Activated CD8-positive, alpha-beta T cell treated with anti-CD3 and anti-CD28 coated beads, Interleukin-2, amount 10 ng/mL, durations not matched to agents 7 days and 5 days (primary cell): ENCODE data around the gene TNS4. TPM values are rescaled to one million over a fixed set of nuclear protein-coding genes. Genes with fewer than 3 reads are reported as not detected.

Experiments used
- ATAC-seq: fragments of 150-1000 bp; cut with Tn5 transposase; one replicate; pipeline ENCODE4 v1.10.0; 2021; ENCODE audit warnings: moderate library complexity
- CTCF ChIA-PET: fragments of 350-600 bp; sonication (Branson Sonifier 250); formaldehyde crosslinking; loops from one replicate; lab custom pipeline; 2021; ENCODE audit warnings: antibody characterized with exemption; lab: Charles Lee
- POLR2A ChIA-PET: fragments of 350-600 bp; sonication (Branson Sonifier 250); formaldehyde crosslinking; loops from one replicate; lab custom pipeline; 2021; ENCODE audit warnings: antibody characterized with exemption; lab: Charles Lee
- DNase-seq: peaks from one replicate; pipeline ENCODE4 v3.0.0-alpha.2; 2020
- H3K27ac Mint-ChIP-seq: one replicate; pipeline ENCODE4 v1.8.0; 2021; ENCODE audit warnings: mild to moderate bottlenecking, mixed read lengths
- H3K27me3 Mint-ChIP-seq: one replicate; pipeline ENCODE4 v1.8.0; 2021; ENCODE audit warnings: low read depth, mixed read lengths
- H3K36me3 Mint-ChIP-seq: one replicate; pipeline ENCODE4 v1.8.0; 2021; ENCODE audit warnings: low read depth, mixed read lengths
- H3K4me1 Mint-ChIP-seq: one replicate; pipeline ENCODE4 v1.8.0; 2021; ENCODE audit warnings: low read depth, mixed read lengths
- H3K4me3 Mint-ChIP-seq: one replicate; pipeline ENCODE4 v1.8.0; 2021; ENCODE audit warnings: mild to moderate bottlenecking, mixed read lengths
- H3K9me3 Mint-ChIP-seq: one replicate; pipeline ENCODE4 v1.8.0; 2022; ENCODE audit warnings: mixed read lengths; ENCODE audit not compliant: insufficient read depth
- total RNA-seq, 2 experiments: library from RNA; stranded (reverse); gene quantifications; one replicate each; pipeline ENCODE4 v1.2.3, GENCODE V29; 2021

TNS4 gene
- total RNA-seq, 2 experiments from 2014 or later = 8.4 to 9.0 TPM

- POLR2A ChIA-PET = interaction anchor here (0.7 to 1.4 kb wide), 4 partner anchors 8 to 163 kb away, joined by 3 to 5 read pairs (median 3); partner anchors contain the start of gene TOP2A
- Mint-ChIP-seq H3K9me3 (peaks cover 32% of the 10 kb centered on the region), H3K27me3 (no peaks in the 10 kb centered on the region), H3K36me3 (peaks cover 70% of the 10 kb centered on the region), H3K4me3 (no peak overlapping the region), H3K4me1 (peaks cover 48% of the 10 kb centered on the region), H3K27ac (no peak overlapping the region)
- CTCF ChIA-PET = interaction anchor here (1.2 to 3.7 kb wide), 6 partner anchors 7 to 98 kb away, joined by 3 to 16 read pairs (median 5); no protein-coding TSS in a partner anchor
- DNase-seq = no peak
- ATAC-seq = no peak
These were observed 23.9 kb upstream of the TNS4 start for GRCh38 chr17:40525294-40525693.

GRCh38 chr17:40524243-40524965 is 23.0 kb upstream of the TNS4 start:
- Mint-ChIP-seq H3K27ac (no peak overlapping the region), H3K27me3 (no peaks in the 10 kb centered on the region), H3K36me3 (peaks cover 75% of the 10 kb centered on the region), H3K4me1 (peaks cover 47% of the 10 kb centered on the region), H3K4me3 (no peak overlapping the region), H3K9me3 (peaks cover 32% of the 10 kb centered on the region)
- ATAC-seq = no peak
- DNase-seq = no peak
- ChIA-PET POLR2A (no interaction called here), CTCF (interaction anchor here (0.9 to 3.7 kb wide), 5 partner anchors 8 to 162 kb away, joined by 3 to 16 read pairs (median 3); partner anchors contain the start of gene IGFBP4)

DNA sequence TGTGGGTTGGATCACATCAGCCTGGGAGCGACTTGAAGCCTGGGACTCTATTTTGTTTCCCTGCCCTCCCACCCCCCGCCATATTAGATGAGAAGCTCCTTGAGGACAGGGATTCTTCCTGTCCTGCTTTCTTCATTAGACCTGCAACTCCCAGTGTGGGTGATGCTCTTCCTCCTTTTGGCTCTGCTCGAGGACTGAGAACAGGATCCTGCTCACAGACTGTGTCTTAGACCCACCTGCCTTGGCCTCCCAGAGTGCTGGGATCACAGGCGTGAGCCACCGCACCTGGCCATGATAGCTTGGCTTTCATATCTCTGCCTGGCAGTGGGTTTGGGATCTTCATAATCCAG is 21.5 kb upstream of the TNS4 start:
- ATAC-seq (no peak), DNase-seq (no peak)
- ChIA-PET CTCF (interaction anchor here (3.7 kb wide), 1 partner anchor 10 kb away, joined by 16 read pairs; no protein-coding TSS in a partner anchor), POLR2A (interaction anchor here (0.9 to 1.0 kb wide), 2 partner anchors 8 to 92 kb away, joined by 3 to 5 read pairs; no protein-coding TSS in a partner anchor)
- Mint-ChIP-seq H3K9me3 (peaks cover 32% of the 10 kb centered on the region), H3K4me3 (no peak overlapping the region), H3K27me3 (no peaks in the 10 kb centered on the region), H3K4me1 (peaks cover 48% of the 10 kb centered on the region), H3K27ac (no peak overlapping the region), H3K36me3 (peaks cover 87% of the 10 kb centered on the region)

GRCh38 chr17:40522250-40522960 is 21.0 kb upstream of the TNS4 start:
- no peak overlapping the region for H3K4me3 Mint-ChIP-seq
- no peak for DNase-seq
- peaks cover 85% of the 10 kb centered on the region for H3K36me3 Mint-ChIP-seq
- H3K4me1 Mint-ChIP-seq = peaks cover 48% of the 10 kb centered on the region
- H3K27ac Mint-ChIP-seq = peak overlapping the region; percentile 72
- H3K9me3 Mint-ChIP-seq = peaks cover 32% of the 10 kb centered on the region
- no peaks in the 10 kb centered on the region for H3K27me3 Mint-ChIP-seq
- POLR2A ChIA-PET = interaction anchor here (0.9 to 1.0 kb wide), 2 partner anchors 8 to 92 kb away, joined by 3 to 5 read pairs; no protein-coding TSS in a partner anchor
- CTCF ChIA-PET = interaction anchor here (3.7 kb wide), 1 partner anchor 10 kb away, joined by 16 read pairs; no protein-coding TSS in a partner anchor
- ATAC-seq = no peak

DNA sequence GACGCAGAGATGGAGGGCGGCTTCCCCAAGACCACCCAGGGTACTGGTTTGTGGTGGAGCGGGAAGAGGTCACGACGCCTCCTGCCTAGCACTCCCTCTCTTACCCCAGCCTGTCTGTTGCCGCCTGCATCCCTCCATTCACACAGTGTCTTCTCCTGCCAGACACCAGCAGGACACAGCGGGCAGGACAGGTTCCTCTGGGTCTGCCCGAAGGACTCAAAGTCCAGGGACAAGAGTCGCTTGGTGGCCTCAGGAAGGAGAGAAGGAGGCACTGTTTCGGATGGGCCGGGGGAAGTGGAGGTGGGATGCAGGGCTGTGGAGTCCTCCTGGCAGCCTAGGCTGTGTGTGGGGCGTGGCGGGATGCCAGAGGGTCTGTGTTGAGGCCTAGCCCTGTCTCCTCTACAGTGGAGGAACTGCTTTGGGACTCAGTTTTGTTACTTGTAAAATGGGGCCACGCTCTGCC is 19.6 kb upstream of the TNS4 start:
- no peak overlapping the region for H3K27ac Mint-ChIP-seq
- H3K4me3 Mint-ChIP-seq = no peak overlapping the region
- H3K27me3 Mint-ChIP-seq = no peaks in the 10 kb centered on the region
- ATAC-seq (no peak), DNase-seq (no peak)
- peaks cover 25% of the 10 kb centered on the region for H3K9me3 Mint-ChIP-seq
- POLR2A ChIA-PET = interaction anchor here (2.1 kb wide), 1 partner anchor 12 kb away, joined by 11 read pairs; no protein-coding TSS in a partner anchor
- peaks cover 82% of the 10 kb centered on the region for H3K36me3 Mint-ChIP-seq
- CTCF ChIA-PET = interaction anchor here (1.0 to 1.1 kb wide), 2 partner anchors 10 to 39 kb away, joined by 3 read pairs; no protein-coding TSS in a partner anchor
- peaks cover 54% of the 10 kb centered on the region for H3K4me1 Mint-ChIP-seq

DNA sequence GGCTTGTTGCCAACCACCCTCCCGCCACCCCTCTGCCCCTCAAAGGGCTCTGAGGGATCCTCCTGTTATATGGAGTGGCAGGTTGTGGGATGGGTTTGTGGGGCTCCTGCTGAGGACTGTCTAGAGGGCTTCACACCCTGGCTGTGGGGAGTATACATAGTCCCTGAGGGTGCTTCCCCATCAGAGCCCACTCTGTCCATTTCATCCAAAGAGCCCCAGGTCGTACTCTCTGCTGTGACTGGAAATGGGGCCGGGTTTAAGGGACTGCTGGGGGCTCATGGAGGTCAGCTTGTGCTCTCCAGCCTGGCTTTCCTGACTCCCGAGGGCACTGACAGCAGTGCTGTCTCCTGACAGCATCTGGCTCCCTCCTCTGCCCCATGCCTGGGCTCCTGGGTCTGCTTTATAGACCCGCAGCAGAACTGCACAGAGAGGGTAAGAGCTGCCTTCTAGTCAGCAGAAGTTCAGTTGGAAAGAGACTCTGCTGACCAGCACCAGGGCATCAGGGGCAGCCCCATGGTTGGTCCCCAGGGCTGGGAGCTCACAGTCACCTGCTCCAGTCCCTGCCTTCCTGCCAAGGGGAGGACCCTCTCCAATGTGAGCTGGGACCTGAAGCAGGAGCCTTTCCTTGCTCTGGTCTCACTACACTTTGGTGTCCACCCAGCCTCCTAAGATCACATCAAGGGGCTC is 17.8 kb upstream of the TNS4 start:
- H3K27ac Mint-ChIP-seq = peak overlapping the region; percentile 78

GRCh38 chr17:40518401-40519088 is 17.1 kb upstream of the TNS4 start:
- no peak for ATAC-seq
- Mint-ChIP-seq H3K27me3 (no peaks in the 10 kb centered on the region), H3K4me1 (peaks cover 79% of the 10 kb centered on the region), H3K4me3 (peak overlapping the region; percentile 66), H3K9me3 (peaks cover 4% of the 10 kb centered on the region), H3K36me3 (peaks cover 66% of the 10 kb centered on the region), H3K27ac (peak overlapping the region; percentile 78)
- CTCF ChIA-PET = interaction anchor here (0.7 to 3.4 kb wide), 7 partner anchors 14 to 101 kb away, joined by 3 to 61 read pairs (median 4); partner anchors contain the start of gene TOP2A
- POLR2A ChIA-PET = interaction anchor here (1.2 to 3.4 kb wide), 6 partner anchors 9 to 74 kb away, joined by 3 to 58 read pairs (median 8); no protein-coding TSS in a partner anchor
- no peak for DNase-seq

More for the DNA sequence above, 17.8 kb upstream of the TNS4 start:
- ChIA-PET CTCF (interaction anchor here (0.7 to 1.6 kb wide), 3 partner anchors 41 to 101 kb away, joined by 3 to 6 read pairs (median 3); partner anchors contain the start of gene TOP2A), POLR2A (interaction anchor here (1.2 to 3.4 kb wide), 3 partner anchors 9 to 14 kb away, joined by 3 to 58 read pairs (median 11); no protein-coding TSS in a partner anchor)
- peak overlapping the region; percentile 56 for H3K4me3 Mint-ChIP-seq
- H3K27me3 Mint-ChIP-seq = no peaks in the 10 kb centered on the region
- peaks cover 8% of the 10 kb centered on the region for H3K9me3 Mint-ChIP-seq
- peaks cover 72% of the 10 kb centered on the region for H3K4me1 Mint-ChIP-seq
- ATAC-seq (no peak), DNase-seq (no peak)
- H3K36me3 Mint-ChIP-seq = peaks cover 71% of the 10 kb centered on the region

DNA sequence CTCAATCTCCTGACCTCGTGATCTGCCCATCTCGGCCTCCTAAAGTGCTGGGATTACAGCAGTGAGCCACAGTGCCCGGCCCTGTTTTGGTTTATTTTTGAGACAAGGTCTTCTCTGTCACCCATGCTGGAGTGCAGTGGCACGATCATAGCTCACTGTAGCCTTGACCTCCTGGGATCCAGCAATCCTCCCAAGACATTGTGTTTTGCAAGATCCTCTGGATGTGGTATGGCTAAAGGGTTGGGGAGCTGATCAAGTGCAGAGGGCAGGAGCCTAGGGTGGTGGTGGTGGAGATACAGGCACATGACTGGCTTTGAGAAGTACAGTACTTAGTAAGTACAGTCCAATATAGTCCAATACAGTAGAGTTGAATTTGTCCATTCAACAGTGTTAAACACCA is 16.6 kb upstream of the TNS4 start:
- no peak for ATAC-seq
- H3K27me3 Mint-ChIP-seq = no peaks in the 10 kb centered on the region
- no peaks in the 10 kb centered on the region for H3K9me3 Mint-ChIP-seq
- ChIA-PET POLR2A (interaction anchor here (1.0 to 3.4 kb wide), 8 partner anchors 7 to 100 kb away, joined by 4 to 58 read pairs (median 6); partner anchors contain the start of gene TOP2A), CTCF (interaction anchor here (0.7 to 3.4 kb wide), 11 partner anchors 14 to 155 kb away, joined by 3 to 61 read pairs (median 4); partner anchors contain the start of gene IGFBP4)
- H3K4me3 Mint-ChIP-seq = peak overlapping the region; percentile 66
- DNase-seq = no peak
- H3K36me3 Mint-ChIP-seq = peaks cover 61% of the 10 kb centered on the region
- peak overlapping the region; percentile 78 for H3K27ac Mint-ChIP-seq
- peaks cover 80% of the 10 kb centered on the region for H3K4me1 Mint-ChIP-seq

- ChIA-PET CTCF (interaction anchor here (0.7 to 3.4 kb wide), 14 partner anchors 15 to 154 kb away, joined by 3 to 61 read pairs (median 4); partner anchors contain the start of gene IGFBP4), POLR2A (interaction anchor here (0.6 to 3.4 kb wide), 16 partner anchors 8 to 100 kb away, joined by 3 to 58 read pairs (median 5); partner anchors contain the start of gene TOP2A)
- no peaks in the 10 kb centered on the region for H3K27me3 Mint-ChIP-seq
- no peaks in the 10 kb centered on the region for H3K9me3 Mint-ChIP-seq
- peak overlapping the region; percentile 70 for H3K4me3 Mint-ChIP-seq
- H3K4me1 Mint-ChIP-seq = peaks cover 76% of the 10 kb centered on the region
- no peak for ATAC-seq
- H3K27ac Mint-ChIP-seq = peak overlapping the region; percentile 84
- peaks cover 54% of the 10 kb centered on the region for H3K36me3 Mint-ChIP-seq
- DNase-seq = no peak
These were observed 15.9 kb upstream of the TNS4 start for GRCh38 chr17:40517286-40517662.
